HCT116 (cell line): ENCODE measurements around the gene UQCR11.

Experiments
- CEBPB ChIP-seq: IDR thresholded peaks from 2 replicates; pipeline ENCODE4 v1.6.1; 2012; ENCODE audit warnings: low read depth
- POLR2AphosphoS5 ChIP-seq: IDR thresholded peaks from 2 replicates; pipeline ENCODE4 v1.6.1; 2011; ENCODE audit warnings: mild to moderate bottlenecking, low read depth, low read length, moderate library complexity
- YY1 ChIP-seq: IDR thresholded peaks from 2 replicates; pipeline ENCODE4 v1.6.1; 2011; ENCODE audit warnings: low read length, low read depth, moderate library complexity, mild to moderate bottlenecking; ENCODE audit not compliant: insufficient replicate concordance; ENCODE audit errors: extremely low read depth
- ZNF274 ChIP-seq: fragments of 200-500 bp; sonication (Bioruptor generic); IDR thresholded peaks from 2 replicates; pipeline ENCODE4 v1.6.1; 2014; ENCODE audit warnings: mild to moderate bottlenecking, low read depth, low read length, inconsistent platforms
- TF ChIP-seq, protein P1 (sequence below), 3 experiments: fragments of 200-600 bp in 1 of 3; sonication (generic) in 1 of 3; IDR thresholded peaks in 2 of 3; conservative IDR thresholded peaks in 1 of 3; 2 replicates each; pipeline ENCODE4 v1.5.1; 2012 to 2017; ENCODE audit warnings: low read depth in 2 of 3, low read length in 2 of 3, antibody characterized with exemption in 1 of 3, borderline replicate concordance in 1 of 3, control low read depth in 1 of 3, mild to moderate bottlenecking in 1 of 3, mixed read lengths in 1 of 3, mixed run types in 1 of 3, moderate library complexity in 1 of 3; ENCODE audit not compliant: insufficient read depth in 1 of 3
- TF ChIP-seq, protein P2 (sequence below): IDR thresholded peaks from 2 replicates; pipeline ENCODE4 v1.6.1; 2011; ENCODE audit warnings: mild to moderate bottlenecking, low read length, moderate library complexity; ENCODE audit not compliant: insufficient replicate concordance; ENCODE audit errors: extremely low read depth

DNA sequence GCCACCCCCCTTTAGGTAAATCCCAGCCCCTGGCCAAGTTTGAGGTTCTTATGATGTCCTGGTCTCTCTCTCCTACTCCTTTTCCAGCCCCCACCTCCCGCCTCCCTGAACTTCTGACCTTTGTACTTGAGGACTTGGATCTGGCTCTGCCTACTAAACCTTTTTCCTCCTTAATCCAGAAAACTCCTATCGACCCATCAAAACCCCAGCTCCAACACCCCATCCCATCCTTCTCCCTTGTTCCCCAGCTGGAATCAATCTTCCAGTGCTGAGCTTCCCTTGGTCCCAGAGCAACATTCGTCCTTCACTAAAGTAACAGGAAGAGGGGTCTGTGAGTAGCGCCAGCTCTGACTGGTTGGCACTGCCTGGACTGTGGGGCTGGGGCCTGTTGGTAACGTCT lies 17.3 kb upstream of the UQCR11 start:
- no peak for TF ChIP-seq CEBPB
- TF ChIP-seq, protein P1, sequence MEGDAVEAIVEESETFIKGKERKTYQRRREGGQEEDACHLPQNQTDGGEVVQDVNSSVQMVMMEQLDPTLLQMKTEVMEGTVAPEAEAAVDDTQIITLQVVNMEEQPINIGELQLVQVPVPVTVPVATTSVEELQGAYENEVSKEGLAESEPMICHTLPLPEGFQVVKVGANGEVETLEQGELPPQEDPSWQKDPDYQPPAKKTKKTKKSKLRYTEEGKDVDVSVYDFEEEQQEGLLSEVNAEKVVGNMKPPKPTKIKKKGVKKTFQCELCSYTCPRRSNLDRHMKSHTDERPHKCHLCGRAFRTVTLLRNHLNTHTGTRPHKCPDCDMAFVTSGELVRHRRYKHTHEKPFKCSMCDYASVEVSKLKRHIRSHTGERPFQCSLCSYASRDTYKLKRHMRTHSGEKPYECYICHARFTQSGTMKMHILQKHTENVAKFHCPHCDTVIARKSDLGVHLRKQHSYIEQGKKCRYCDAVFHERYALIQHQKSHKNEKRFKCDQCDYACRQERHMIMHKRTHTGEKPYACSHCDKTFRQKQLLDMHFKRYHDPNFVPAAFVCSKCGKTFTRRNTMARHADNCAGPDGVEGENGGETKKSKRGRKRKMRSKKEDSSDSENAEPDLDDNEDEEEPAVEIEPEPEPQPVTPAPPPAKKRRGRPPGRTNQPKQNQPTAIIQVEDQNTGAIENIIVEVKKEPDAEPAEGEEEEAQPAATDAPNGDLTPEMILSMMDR (IDR thresholded peaks at IDR 0.05 in 2 of 3, conservative IDR thresholded peaks at IDR 0.05 in 1 of 3; ENCODE audit: borderline replicate concordance in 1 of 3, insufficient read depth in 1 of 3, low read depth in 2 of 3, low read length in 2 of 3), result no peak
- TF ChIP-seq, protein P2, sequence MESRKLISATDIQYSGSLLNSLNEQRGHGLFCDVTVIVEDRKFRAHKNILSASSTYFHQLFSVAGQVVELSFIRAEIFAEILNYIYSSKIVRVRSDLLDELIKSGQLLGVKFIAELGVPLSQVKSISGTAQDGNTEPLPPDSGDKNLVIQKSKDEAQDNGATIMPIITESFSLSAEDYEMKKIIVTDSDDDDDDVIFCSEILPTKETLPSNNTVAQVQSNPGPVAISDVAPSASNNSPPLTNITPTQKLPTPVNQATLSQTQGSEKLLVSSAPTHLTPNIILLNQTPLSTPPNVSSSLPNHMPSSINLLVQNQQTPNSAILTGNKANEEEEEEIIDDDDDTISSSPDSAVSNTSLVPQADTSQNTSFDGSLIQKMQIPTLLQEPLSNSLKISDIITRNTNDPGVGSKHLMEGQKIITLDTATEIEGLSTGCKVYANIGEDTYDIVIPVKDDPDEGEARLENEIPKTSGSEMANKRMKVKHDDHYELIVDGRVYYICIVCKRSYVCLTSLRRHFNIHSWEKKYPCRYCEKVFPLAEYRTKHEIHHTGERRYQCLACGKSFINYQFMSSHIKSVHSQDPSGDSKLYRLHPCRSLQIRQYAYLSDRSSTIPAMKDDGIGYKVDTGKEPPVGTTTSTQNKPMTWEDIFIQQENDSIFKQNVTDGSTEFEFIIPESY, result no peak
- no peak for TF ChIP-seq ZNF274
- TF ChIP-seq POLR2AphosphoS5, result no peak
- TF ChIP-seq YY1, result no peak
